MV-4-11 (cell line): ENCODE data around the gene EFCAB13.

Experiments
- DNase-seq: peaks from one replicate; lab custom pipeline; 2025; lab: John Stamatoyannopoulos, UW

EFCAB13 gene

GRCh38 chr17:47323382-47324223, at the start of gene EFCAB13:
Gene EFCAB13 (plus strand): TSS chr17:47323955. CDS start chr17:47328354, 4,399 bp downstream.
- DNase-seq: peak; percentile 88

GRCh38 chr17:47274319-47275069, 49.3 kb upstream of the EFCAB13 start:
- no peak for DNase-seq

GRCh38 chr17:47275245-47275984, 48.3 kb upstream of the EFCAB13 start:
- DNase-seq: no peak

- DNase-seq: no peak
Measured at GRCh38 chr17:47276444-47276843, 47.3 kb upstream of the EFCAB13 start.

GRCh38 chr17:47276868-47277267, 46.9 kb upstream of the EFCAB13 start:
- no peak for DNase-seq

- no peak for DNase-seq
Measured at GRCh38 chr17:47277921-47278320, 45.8 kb upstream of the EFCAB13 start.

GRCh38 chr17:47278561-47278960, 45.2 kb upstream of the EFCAB13 start:
- DNase-seq: no peak

GRCh38 chr17:47279062-47279801, 44.5 kb upstream of the EFCAB13 start:
- DNase-seq: peak; percentile 90

GRCh38 chr17:47280072-47280811, 43.5 kb upstream of the EFCAB13 start:
- DNase-seq: peak; percentile 56

GRCh38 chr17:47281216-47281615, 42.5 kb upstream of the EFCAB13 start:
- DNase-seq: no peak

GRCh38 chr17:47285003-47285402, 38.8 kb upstream of the EFCAB13 start:
- DNase-seq: no peak

GRCh38 chr17:47286198-47286914, 37.4 kb upstream of the EFCAB13 start:
- DNase-seq: no peak

- no peak for DNase-seq
Measured at GRCh38 chr17:47287068-47287467, 36.7 kb upstream of the EFCAB13 start.

- no peak for DNase-seq
Measured at GRCh38 chr17:47287639-47288038, 36.1 kb upstream of the EFCAB13 start.

- DNase-seq: no peak
Measured at GRCh38 chr17:47288531-47289116, 35.1 kb upstream of the EFCAB13 start.

- no peak for DNase-seq
Measured at GRCh38 chr17:47289302-47289701, 34.5 kb upstream of the EFCAB13 start.

GRCh38 chr17:47290870-47291241, 32.9 kb upstream of the EFCAB13 start:
- no peak for DNase-seq

GRCh38 chr17:47291242-47291873, 32.4 kb upstream of the EFCAB13 start:
- no peak for DNase-seq

- no peak for DNase-seq
Measured at GRCh38 chr17:47292206-47292605, 31.5 kb upstream of the EFCAB13 start.
